Measurements from ENCODE around the gene RPL27.
"Not testable (repeated sequence)": the region's sequence is repeated elsewhere in the genome, so short reads cannot be mapped to it uniquely, and the experiment has no call there.

GRCh38 chr17:42975701-42976100 is 22.5 kb upstream of the RPL27 start:
- not testable (repeated sequence) for TF ChIP-seq CTCF (IDR thresholded peaks at IDR 0.05; ENCODE audit: extremely low read depth in 1 of 2, insufficient read depth in 1 of 2, low read depth in 1 of 2, low read length in 2 of 2); POLR2AphosphoS5 (IDR thresholded peaks at IDR 0.05; ENCODE audit: insufficient read depth, low read depth, low read length); EZH2 (IDR thresholded peaks at IDR 0.05; ENCODE audit: borderline replicate concordance, low read depth, low read length, severe bottlenecking)

Data from endothelial cell of umbilical vein (primary cell).